ENCODE measurements around the gene TNC.

Gene TNC

GRCh38 chr9:115005322-115005721 lies 112.6 kb downstream of the TNC start:
- DNase-seq, result no peak

GRCh38 chr9:115004545-115004944 lies 113.4 kb downstream of the TNC start:
- no peak for DNase-seq

- no peak for DNase-seq
Observed at GRCh38 chr9:115002371-115003120, 115.4 kb downstream of the TNC start.

- no peak for DNase-seq
Observed at GRCh38 chr9:115000217-115000639, 117.7 kb downstream of the TNC start.

GRCh38 chr9:114998326-114998725 lies 119.6 kb downstream of the TNC start:
- no peak for DNase-seq

GRCh38 chr9:114995681-114996221 lies 122.2 kb downstream of the TNC start:
- no peak for DNase-seq

- DNase-seq, result no peak
Observed at GRCh38 chr9:114994768-114995167, 123.2 kb downstream of the TNC start.

- no peak for DNase-seq
Observed at GRCh38 chr9:114991861-114992260, 126.1 kb downstream of the TNC start.

GRCh38 chr9:114990901-114991300 lies 127.1 kb downstream of the TNC start:
- DNase-seq, result no peak

GRCh38 chr9:114989600-114990410 lies 128.2 kb downstream of the TNC start:
- DNase-seq, result no peak

- no peak for DNase-seq
Observed at GRCh38 chr9:114988962-114989599, 128.9 kb downstream of the TNC start.

GRCh38 chr9:114987116-114987515 lies 130.8 kb downstream of the TNC start:
- DNase-seq, result no peak

- no peak for DNase-seq
Observed at GRCh38 chr9:114985959-114986501, 131.9 kb downstream of the TNC start.

- DNase-seq, result no peak
Observed at GRCh38 chr9:114981063-114981462, 136.9 kb downstream of the TNC start.

GRCh38 chr9:114973216-114973615 lies 144.7 kb downstream of the TNC start:
- no peak for DNase-seq

- no peak for DNase-seq
Observed at GRCh38 chr9:114972510-114973136, 145.3 kb downstream of the TNC start.
